HAP-1 (cell line): ENCODE data around the gene ZBTB8OS.
A peak's percentile ranks its signal among the peaks of the same experiment; 100 is the strongest.
"Not testable (repeated sequence)": the region's sequence is repeated elsewhere in the genome, so short reads cannot be mapped to it uniquely, and the experiment has no call there.

Source experiments
- DNase-seq, 2 experiments: peaks; one replicate each; pipeline ENCODE4 v3.0.0-alpha.2; 2016 to 2020; ENCODE audit warnings: low spot score in 2 of 2
- H3K27me3 ChIP-seq: fragments of 250-450 bp; sonication (Bioruptor Pico); 2 replicates; pipeline ENCODE4 v1.5.1; 2020; ENCODE audit warnings: low read depth, mild to moderate bottlenecking, moderate library complexity
- H3K36me3 ChIP-seq: fragments of 250-450 bp; sonication (Bioruptor Pico); replicated peaks from 2 replicates; pipeline ENCODE4 v1.5.1; 2020; ENCODE audit warnings: mild to moderate bottlenecking
- H3K4me1 ChIP-seq: fragments of 250-450 bp; sonication (Bioruptor Pico); 2 replicates; pipeline ENCODE4 v1.5.1; 2020; ENCODE audit warnings: mild to moderate bottlenecking
- H3K4me3 ChIP-seq: fragments of 250-450 bp; sonication (Bioruptor Pico); 2 replicates; pipeline ENCODE4 v1.5.1; 2020; ENCODE audit warnings: mild to moderate bottlenecking, moderate library complexity
- H3K9me3 ChIP-seq: fragments of 250-450 bp; sonication (Bioruptor Pico); 2 replicates; pipeline ENCODE4 v1.5.1; 2020; ENCODE audit warnings: mild to moderate bottlenecking, moderate library complexity
- in situ Hi-C: fragments of 300-500 bp; cut with MboI; formaldehyde crosslinking; loops from 3 replicates; pipeline ENCODE4 v1.14.3; 2020; ENCODE audit warnings: low sequenced_read_pairs, inconsistent platforms, mixed read lengths

ZBTB8OS gene

DNA sequence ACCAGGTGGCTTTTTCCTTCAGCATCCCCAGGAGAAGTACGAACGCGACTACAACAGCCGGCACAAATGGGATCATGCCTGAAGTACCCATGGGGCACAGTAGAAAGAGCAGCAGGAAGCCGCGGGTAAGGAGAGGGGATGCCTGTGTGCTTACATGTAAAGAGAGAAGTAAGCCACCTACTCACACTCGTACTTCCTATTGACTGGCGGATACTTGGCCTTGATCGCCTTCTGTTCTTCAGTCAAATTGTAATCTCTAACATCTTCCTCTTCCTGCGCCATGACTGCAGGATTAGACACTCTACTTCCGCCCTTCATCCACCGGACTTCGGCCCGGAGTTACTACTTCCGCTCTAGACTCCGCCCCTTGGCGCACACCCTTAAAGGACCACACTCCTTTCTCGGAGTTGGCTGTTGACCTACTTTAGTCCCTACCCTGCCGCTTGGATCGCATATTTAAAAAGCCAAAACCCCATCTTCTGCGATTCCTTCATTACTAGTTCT is at the start of gene ZBTB8OS:
TSS of gene ZBTB8OS (minus strand) at position 303 of the 504 bp plus-strand sequence. CDS start at position 282, 21 bp downstream.
- Histone ChIP-seq H3K36me3 (peaks cover 48% of the 10 kb centered on the region), H3K4me1 (peaks cover 26% of the 10 kb centered on the region), H3K9me3 (no peaks in the 10 kb centered on the region), H3K27me3 (no peaks in the 10 kb centered on the region), H3K4me3 (peak within 1 kb of the TSS; percentile 85)
- in situ Hi-C loops, result no loop called here
- DNase-seq, result peak; percentile 95

DNA sequence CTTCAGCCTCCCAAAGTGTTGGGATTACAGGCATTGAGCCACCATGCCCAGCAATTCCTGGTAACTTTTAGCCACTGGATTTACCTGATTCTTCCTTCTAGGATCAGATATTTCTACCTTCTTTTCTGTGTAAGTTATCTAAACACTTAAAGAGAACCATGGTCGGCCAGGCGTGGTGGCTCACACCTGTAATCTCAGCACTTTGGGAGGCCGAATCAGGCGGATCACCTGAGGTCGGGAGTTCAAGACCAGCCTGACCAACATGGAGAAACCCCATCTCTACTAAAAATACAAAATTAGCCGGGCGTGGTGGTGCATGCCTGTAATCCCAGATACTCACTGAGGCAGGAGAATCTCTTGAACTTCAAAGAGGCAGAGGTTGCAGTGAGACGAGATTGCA is 46.6 kb upstream of the ZBTB8OS start:
- DNase-seq, in situ Hi-C loops, H3K27me3 ChIP-seq, H3K4me3 ChIP-seq, H3K4me1 ChIP-seq, H3K9me3 ChIP-seq, H3K36me3 ChIP-seq: not testable (repeated sequence)

DNA sequence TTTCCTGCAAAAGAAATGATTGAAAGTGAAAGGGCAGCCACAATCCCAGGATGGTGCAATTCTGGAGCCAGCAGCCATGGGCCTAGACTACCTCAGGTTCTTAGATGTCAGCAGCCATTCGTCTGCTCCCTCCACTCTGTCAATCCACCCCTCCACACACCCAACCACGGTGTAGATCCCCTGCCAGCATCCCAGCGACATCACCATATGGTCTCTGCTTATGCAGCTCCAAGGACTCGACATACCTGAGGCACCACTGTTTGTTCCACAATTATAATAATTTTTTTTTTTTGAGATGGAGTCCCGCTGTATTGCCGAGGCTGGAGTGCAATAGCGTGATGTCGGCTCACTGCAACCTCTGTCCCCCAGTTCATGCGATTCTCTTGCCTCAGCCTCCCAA is 45.7 kb upstream of the ZBTB8OS start:
- H3K27me3 ChIP-seq, result no peaks in the 10 kb centered on the region
- H3K9me3 ChIP-seq, result no peaks in the 10 kb centered on the region
- no peaks in the 10 kb centered on the region for H3K4me1 ChIP-seq
- H3K4me3 ChIP-seq, result no peak overlapping the region
- in situ Hi-C loops, result no loop called here
- no peaks in the 10 kb centered on the region for H3K36me3 ChIP-seq
- no peak for DNase-seq

DNA sequence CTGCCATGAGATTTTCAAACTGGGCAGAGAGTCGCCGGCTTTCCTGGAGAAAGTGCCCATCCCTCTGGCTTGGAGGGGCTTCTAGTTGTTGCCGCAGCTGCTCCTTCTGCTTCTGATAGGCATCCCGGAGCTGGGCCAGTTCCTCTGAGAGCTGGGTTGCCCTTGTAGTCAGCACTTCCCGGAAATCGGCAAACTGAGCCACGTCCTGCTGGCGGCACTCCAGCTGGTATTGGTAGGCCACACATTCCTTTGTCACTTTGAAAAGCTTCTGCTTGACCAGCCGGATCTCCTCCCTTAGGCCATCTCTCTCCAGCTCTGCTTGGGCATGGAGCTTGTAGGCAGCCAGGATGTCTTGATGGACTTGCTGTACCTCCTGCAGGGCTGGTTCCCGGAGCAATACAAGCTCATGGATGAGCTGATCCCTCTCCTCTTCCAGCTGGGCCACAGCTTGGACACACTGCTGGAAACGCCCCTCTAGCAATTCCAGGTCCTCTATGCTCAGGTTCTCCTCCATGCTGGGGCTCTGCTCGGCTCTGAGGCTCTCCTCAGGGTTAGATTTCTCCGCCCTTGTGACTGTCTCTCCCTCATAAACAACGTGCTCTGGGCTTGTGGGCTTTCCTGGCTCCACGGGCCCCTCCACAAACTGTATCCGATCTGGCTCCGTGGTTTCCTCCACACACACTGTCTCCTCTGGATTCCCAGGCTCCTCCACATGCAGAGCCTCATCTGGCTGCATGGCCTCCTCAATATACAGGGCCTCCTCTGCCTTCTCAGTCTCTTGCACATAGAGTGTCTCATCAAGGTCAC is 45.0 kb upstream of the ZBTB8OS start:
- in situ Hi-C loops, result no loop called here
- Histone ChIP-seq H3K27me3 (no peaks in the 10 kb centered on the region), H3K4me1 (no peaks in the 10 kb centered on the region), H3K9me3 (no peaks in the 10 kb centered on the region), H3K36me3 (0 out of 2 replicates have a peak, but pooled peaks cover under 1% of the 10 kb centered on the region), H3K4me3 (no peak overlapping the region)
- DNase-seq, result no peak

DNA sequence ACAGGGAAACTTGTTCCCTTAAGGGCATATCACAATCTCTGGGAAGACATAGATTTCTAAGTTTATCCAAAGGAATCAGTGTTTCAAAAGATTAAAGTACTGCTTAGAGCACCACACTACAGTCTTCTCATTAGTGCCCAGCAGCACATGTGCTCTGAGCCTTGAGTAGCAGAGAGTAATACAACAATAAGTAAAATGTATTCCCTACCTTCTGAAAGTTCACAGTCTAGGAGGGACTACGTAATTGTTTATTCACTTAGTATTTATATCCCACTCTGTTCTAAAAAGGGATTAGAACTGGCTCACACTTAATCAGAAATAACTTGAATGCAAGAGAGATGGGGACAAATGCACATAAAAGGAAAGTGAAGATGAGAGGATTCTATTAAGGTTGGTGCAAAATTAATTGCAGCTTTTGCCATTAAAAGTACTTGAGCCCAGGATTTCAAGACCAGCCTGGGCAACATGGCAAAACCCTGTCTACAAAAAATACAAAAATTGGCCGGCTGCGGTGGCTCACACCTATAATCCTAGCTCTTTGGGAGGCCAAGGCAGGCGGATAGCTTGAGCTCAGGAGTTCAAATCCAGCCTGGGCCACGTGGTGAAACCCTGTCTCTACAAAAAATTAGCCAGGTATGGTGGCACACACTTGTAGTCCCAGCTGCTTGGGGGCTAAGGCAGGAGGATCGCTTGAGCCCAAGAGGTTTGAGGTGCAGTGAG is 43.3 kb upstream of the ZBTB8OS start:
- H3K4me3 ChIP-seq, result no peak overlapping the region
- in situ Hi-C loops, result no loop called here
- H3K27me3 ChIP-seq, result no peaks in the 10 kb centered on the region
- no peak for DNase-seq
- no peaks in the 10 kb centered on the region for H3K4me1 ChIP-seq
- H3K36me3 ChIP-seq, result 0 out of 2 replicates have a peak, but pooled peaks cover 3% of the 10 kb centered on the region
- H3K9me3 ChIP-seq, result no peaks in the 10 kb centered on the region

DNA sequence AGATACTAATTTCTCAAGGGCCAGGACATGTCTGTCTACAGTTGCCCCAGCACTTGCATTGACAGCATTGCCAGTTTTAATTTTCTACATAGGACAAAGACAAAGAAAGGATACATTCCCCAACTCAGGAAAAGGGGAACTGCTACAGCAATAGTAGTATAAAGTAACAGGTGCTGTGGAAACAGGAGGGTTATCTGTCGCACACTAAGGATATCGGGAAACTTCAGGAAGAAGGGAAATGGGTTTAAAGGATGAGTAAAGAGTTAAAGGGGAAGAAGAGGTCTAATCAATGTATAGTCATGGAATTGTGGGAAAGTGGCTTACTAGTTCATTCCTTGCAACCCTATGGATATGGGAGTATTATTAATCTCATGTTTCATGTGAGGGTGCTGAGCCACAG is 36.0 kb upstream of the ZBTB8OS start:
- DNase-seq, result no peak
- Histone ChIP-seq H3K27me3 (no peaks in the 10 kb centered on the region), H3K4me3 (no peak overlapping the region), H3K9me3 (no peaks in the 10 kb centered on the region), H3K4me1 (no peaks in the 10 kb centered on the region), H3K36me3 (peaks cover 57% of the 10 kb centered on the region)
- in situ Hi-C loops, result no loop called here

DNA sequence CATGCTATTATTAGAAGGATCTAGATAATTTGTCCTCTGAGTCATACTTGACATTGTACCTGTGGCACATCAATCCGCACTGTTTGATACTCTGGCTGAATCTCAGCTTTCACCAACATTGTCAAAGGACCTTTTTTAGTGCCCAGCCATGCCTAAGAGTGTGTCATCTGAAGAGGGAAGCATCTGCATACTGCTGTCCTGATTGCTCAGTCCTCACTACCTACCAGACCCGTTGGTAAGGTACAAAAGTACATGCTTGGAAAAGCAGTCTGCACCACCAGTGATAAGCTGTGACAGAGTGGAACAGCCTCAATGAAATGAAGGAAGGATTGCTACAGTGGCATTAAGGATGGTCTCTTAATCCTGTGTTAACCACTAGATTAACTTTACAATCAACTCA is 35.1 kb upstream of the ZBTB8OS start:
- Histone ChIP-seq H3K36me3 (peaks cover 66% of the 10 kb centered on the region), H3K4me1 (no peaks in the 10 kb centered on the region), H3K27me3 (no peaks in the 10 kb centered on the region), H3K4me3 (no peak overlapping the region), H3K9me3 (no peaks in the 10 kb centered on the region)
- no peak for DNase-seq
- in situ Hi-C loops, result no loop called here

DNA sequence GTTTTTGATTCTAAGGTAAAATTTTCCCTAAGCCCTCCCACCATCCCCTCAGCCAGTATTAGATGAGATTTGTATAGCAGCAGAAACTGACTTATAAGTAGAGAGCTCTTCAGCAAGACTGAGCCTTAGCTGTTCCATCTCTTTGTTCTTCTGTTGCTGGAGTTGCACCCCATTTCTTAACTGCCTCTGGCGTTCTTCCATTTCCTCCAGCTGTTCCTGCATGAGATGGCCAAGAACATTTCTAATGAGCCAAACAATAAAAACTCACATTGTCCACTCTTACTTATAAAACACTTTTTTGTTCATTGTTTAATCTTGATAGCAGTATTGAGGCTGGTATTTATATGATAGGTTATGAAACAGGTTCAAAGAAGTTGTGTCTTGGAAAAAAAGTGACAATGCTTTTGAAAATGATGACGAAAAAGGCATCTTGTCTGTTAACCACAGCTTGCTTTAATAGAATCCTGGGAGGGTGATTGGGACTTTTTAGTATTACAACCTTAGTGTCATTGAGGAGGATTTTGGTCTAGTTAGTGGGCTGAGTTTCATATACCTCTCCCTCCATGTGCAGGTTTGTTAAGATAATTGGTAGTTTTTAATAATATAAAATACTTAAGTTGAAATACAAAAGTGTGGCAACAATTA is 33.9 kb upstream of the ZBTB8OS start:
- in situ Hi-C loops, result no loop called here
- Histone ChIP-seq H3K9me3 (no peaks in the 10 kb centered on the region), H3K36me3 (peaks cover 73% of the 10 kb centered on the region), H3K4me3 (no peak overlapping the region), H3K4me1 (no peaks in the 10 kb centered on the region), H3K27me3 (no peaks in the 10 kb centered on the region)
- DNase-seq, result no peak

DNA sequence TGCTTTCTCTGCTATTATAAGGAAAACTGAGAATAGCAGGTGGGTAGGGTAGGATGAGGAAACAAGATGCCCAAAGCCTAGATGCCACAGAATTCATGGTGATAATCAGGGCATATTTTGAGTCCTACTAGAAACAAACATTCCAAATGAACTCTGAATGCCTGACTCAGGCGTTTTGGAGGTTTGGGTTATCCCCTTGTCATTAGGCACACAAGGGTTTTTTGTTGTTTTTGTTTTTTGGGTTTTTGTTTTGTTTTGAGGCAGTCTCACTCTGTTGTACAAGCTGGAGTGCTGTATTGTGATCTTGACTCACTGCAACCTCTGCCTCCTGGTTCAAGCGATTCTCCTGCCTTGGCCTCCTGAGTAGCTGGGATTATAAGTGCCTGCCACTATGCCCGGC is 33.0 kb upstream of the ZBTB8OS start:
- in situ Hi-C loops, result no loop called here
- H3K4me3 ChIP-seq, result no peak overlapping the region
- no peak for DNase-seq
- H3K36me3 ChIP-seq, result peaks cover 81% of the 10 kb centered on the region
- H3K27me3 ChIP-seq, result no peaks in the 10 kb centered on the region
- H3K9me3 ChIP-seq, result no peaks in the 10 kb centered on the region
- H3K4me1 ChIP-seq, result no peaks in the 10 kb centered on the region

DNA sequence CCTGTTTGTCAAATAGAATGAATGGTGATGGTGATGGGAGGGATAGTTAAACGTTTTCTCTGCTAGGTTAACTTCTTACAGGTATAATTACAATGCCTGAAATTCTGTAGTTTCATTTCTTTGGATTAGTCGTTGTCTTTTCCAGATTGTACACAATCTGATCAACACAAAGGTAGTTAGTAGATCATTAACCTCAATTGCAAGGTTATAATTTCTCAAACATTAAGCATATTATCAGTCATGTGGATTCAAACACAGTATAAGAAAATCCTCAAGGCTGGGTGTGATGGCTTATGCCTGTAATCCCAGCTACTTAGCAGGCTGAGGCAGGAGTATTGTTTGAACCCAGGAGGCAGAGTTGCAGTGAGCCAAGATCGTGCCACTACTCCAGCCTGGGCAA is 31.6 kb upstream of the ZBTB8OS start:
- H3K4me3 ChIP-seq, result no peak overlapping the region
- no peaks in the 10 kb centered on the region for H3K27me3 ChIP-seq
- H3K9me3 ChIP-seq, result no peaks in the 10 kb centered on the region
- H3K4me1 ChIP-seq, result no peaks in the 10 kb centered on the region
- in situ Hi-C loops, result no loop called here
- DNase-seq, result no peak
- H3K36me3 ChIP-seq, result peaks cover 92% of the 10 kb centered on the region

DNA sequence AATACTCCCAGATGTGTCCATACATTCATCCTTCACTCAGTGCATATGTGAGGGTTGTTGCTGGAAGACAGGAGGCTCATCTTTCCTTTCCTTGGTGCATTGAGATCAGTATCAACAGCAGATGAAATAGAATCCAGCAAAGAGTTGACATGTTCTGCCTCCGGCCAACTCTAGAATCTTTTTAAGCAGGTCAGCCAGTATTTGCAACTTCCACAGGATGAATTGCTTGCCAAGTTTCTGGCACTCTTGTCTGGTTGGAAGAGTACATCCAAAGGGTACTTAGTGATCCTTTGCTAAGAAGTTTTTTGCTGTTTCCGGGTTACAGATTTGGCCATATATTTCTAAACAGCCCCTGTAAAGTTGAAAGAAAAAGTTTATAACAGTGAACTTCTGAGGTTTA is 31.2 kb upstream of the ZBTB8OS start:
- no peak overlapping the region for H3K4me3 ChIP-seq
- H3K27me3 ChIP-seq, result no peaks in the 10 kb centered on the region
- H3K36me3 ChIP-seq, result peaks cover 93% of the 10 kb centered on the region
- H3K9me3 ChIP-seq, result no peaks in the 10 kb centered on the region
- no peaks in the 10 kb centered on the region for H3K4me1 ChIP-seq
- in situ Hi-C loops, result no loop called here
- no peak for DNase-seq

DNA sequence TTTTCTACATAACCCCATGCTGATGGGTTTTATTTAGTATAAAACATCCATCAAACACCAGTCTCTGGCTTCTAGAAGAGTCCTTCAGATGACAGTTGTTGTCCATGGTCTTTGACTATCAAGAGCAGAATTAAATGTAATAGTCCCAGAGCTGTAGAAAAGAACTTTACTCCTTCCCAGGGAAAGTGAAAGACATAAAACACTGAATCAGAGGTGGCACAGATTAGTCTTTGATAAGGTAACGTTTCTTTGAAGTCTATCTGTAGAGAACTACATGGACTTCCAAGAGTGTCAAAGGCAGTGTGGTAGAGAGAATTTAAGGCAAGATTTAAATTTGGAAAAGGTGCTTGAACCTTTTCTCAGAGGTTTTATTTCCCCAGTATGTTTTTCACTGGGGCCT is 30.3 kb upstream of the ZBTB8OS start:
- Histone ChIP-seq H3K9me3 (no peaks in the 10 kb centered on the region), H3K36me3 (peaks cover 91% of the 10 kb centered on the region), H3K4me3 (no peak overlapping the region), H3K4me1 (no peaks in the 10 kb centered on the region), H3K27me3 (no peaks in the 10 kb centered on the region)
- in situ Hi-C loops, result no loop called here
- DNase-seq, result no peak

DNA sequence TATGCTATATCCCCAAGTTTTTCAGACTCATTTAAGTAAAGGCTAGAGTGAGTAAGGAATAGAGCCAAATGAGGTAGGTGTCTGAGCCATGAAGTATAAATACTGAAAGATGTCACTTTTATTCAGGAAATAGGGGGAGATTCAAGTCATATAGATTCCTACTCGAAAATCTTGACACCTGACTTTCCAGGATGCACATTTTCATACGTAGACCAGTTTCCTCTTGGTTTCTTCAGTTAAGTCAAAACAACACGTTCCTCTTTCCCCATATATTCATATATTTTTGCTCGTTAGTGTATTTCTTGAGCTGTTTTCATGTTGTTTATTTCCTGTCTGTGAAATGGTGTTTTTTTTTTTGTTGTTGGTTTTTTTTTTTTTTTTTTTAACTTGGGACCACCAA is 29.6 kb upstream of the ZBTB8OS start:
- in situ Hi-C loops, H3K9me3 ChIP-seq, H3K4me3 ChIP-seq, H3K4me1 ChIP-seq, DNase-seq, H3K27me3 ChIP-seq: not testable (repeated sequence)
- H3K36me3 ChIP-seq, result peaks cover 91% of the 10 kb centered on the region

DNA sequence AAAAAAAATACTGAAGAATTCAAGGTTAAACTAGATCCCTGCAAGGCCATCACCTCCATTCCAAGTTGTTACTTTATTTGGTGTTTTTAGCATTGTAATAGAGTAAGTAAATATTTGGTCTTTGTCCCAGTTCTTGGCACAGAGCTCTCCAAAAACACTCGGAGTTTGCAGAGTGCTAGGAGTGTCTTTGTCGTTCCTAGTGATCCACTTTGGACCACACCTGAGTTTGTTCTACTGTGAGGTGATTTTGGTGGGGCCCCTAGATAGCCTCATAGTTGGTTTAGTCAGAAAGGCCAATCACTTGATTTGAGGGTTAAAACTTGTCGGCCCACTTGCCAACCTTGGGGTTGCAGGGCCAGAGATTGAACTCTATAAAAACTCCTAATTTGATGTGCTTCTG is 26.6 kb upstream of the ZBTB8OS start:
- H3K36me3 ChIP-seq, result peaks cover 91% of the 10 kb centered on the region
- in situ Hi-C loops, result no loop called here
- DNase-seq, result no peak

More for the DNA sequence above, 26.6 kb upstream of the ZBTB8OS start:
- Histone ChIP-seq H3K27me3 (no peaks in the 10 kb centered on the region), H3K9me3 (no peaks in the 10 kb centered on the region), H3K4me1 (no peaks in the 10 kb centered on the region), H3K4me3 (no peak overlapping the region)
